ENCODE results near the gene ETS1.

- TF ChIP-seq, protein P1, sequence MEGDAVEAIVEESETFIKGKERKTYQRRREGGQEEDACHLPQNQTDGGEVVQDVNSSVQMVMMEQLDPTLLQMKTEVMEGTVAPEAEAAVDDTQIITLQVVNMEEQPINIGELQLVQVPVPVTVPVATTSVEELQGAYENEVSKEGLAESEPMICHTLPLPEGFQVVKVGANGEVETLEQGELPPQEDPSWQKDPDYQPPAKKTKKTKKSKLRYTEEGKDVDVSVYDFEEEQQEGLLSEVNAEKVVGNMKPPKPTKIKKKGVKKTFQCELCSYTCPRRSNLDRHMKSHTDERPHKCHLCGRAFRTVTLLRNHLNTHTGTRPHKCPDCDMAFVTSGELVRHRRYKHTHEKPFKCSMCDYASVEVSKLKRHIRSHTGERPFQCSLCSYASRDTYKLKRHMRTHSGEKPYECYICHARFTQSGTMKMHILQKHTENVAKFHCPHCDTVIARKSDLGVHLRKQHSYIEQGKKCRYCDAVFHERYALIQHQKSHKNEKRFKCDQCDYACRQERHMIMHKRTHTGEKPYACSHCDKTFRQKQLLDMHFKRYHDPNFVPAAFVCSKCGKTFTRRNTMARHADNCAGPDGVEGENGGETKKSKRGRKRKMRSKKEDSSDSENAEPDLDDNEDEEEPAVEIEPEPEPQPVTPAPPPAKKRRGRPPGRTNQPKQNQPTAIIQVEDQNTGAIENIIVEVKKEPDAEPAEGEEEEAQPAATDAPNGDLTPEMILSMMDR (IDR thresholded peaks at IDR 0.05): no peak
- no peak for TF ChIP-seq POLR2A (IDR thresholded peaks at IDR 0.05)
Measured at GRCh38 chr11:128581561-128582272, 5.6 kb downstream of the ETS1 start.

Data from heart left ventricle (tissue), 13 donors.